Dermis lymphatic vessel endothelial cell (primary cell): Measurements from ENCODE around the gene MRPS14. TPM values are rescaled to one million over a fixed set of nuclear protein-coding genes. Genes with fewer than 3 reads are reported as not detected.

Experiments
- total RNA-seq: library from RNA; depleted of rRNA; stranded (reverse); fragments of >200 nt; gene quantifications from 2 replicates; pipeline ENCODE4 v1.2.1, GENCODE V29; 2014

The MRPS14 gene
- 28.8 and 39.7 TPM in 2 replicates for total RNA-seq

GRCh38 chr1:175023043-175023921 lies at the start of gene MRPS14:
Gene MRPS14, minus strand, starts transcription at chr1:175023425. Its CDS starts 17 bp downstream, at chr1:175023408.

GRCh38 chr1:175067362-175068106 lies 44.3 kb upstream of the MRPS14 start, which contains the start of gene TNN:
Gene TNN, plus strand, starts transcription at chr1:175067833. Its CDS starts 9,586 bp downstream, at chr1:175077419.

GRCh38 chr1:174999936-175000696 lies 23.1 kb downstream of the MRPS14 start, which contains the start of gene CACYBP:
Gene CACYBP, plus strand, starts transcription at chr1:174999947. Its CDS starts 234 bp downstream, at chr1:175000181.

Other genes with a start within 250 kb of the MRPS14 start
- 126 and 277 TPM in 2 replicates for gene CACYBP, start 23.5 kb downstream of the MRPS14 start, total RNA-seq
- not detected in 2 replicates for gene TNN, start 44.4 kb upstream of the MRPS14 start, total RNA-seq
- gene KIAA0040, start 169.4 kb upstream of the MRPS14 start, total RNA-seq = 11.6 and 14.1 TPM in 2 replicates